ENCODE data around the gene QPRT. TPM values are rescaled to one million over a fixed set of nuclear protein-coding genes. Genes with fewer than 3 reads are reported as not detected.

The QPRT gene
- polyA plus RNA-seq, 1 of the 3 experiments (the other 2 are of a cell fraction) = 12.5 TPM

DNA sequence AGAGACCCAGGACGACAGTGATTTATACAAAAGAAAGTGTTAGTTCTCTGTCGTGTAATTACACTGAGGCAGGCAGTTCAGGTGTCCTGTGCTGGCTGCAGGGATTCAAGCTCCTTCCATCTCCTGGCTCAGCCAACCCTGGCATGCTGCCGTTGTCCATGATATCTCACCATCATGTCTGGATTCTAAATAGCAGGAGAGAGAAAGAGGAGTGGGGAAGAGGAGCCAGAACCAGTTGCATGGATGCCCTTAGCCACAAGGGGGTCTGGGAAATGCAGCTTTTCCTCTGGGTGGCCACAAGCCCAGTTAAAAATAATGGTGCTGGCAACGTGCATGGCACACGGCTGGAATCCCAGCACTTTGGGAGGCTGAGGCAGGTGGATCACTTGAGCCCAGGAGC, 57.1 kb downstream of the QPRT start:
- H3K4me1 ChIP-seq (ENCODE audit: control insufficient read depth in 1 of 2, insufficient read depth in 2 of 2, low read depth in 1 of 2, low read length in 1 of 2) = peaks cover 0 to 3% of the 10 kb centered on the region in 2 experiments; a peak in 1 of 4 replicates
- no peaks in the 10 kb centered on the region for H3F3A ChIP-seq (replicated peaks; ENCODE audit: insufficient read depth)
- no peaks in the 10 kb centered on the region for H3K36me3 ChIP-seq (replicated peaks in 1 of 2; ENCODE audit: control insufficient read depth in 1 of 2, insufficient read depth in 2 of 2, low read length in 1 of 2)
- H2AFZ ChIP-seq (ENCODE audit: low read depth) = no peak overlapping the region
- no peaks in the 10 kb centered on the region for H4K20me1 ChIP-seq (ENCODE audit: insufficient read depth)
- no peaks in the 10 kb centered on the region for H3K9me3 ChIP-seq
- peak; percentile 53 for DNase-seq
- H3K4me2 ChIP-seq = no peak overlapping the region
- ChIA-PET CTCF (interaction anchor here (0.6 to 1.2 kb wide), 5 partner anchors 13 to 104 kb away, joined by 3 to 4 read pairs (median 3); partner anchors contain the start of gene PAGR1), POLR2A (no interaction called here)
- 22% methylated on average over 4 of the region's 5 CpGs for whole genome bisulfite sequencing (ENCODE audit: low lambda C conversion rate)
- peaks cover 9% of the 10 kb centered on the region for H3K27me3 ChIP-seq (ENCODE audit: insufficient read depth)
- H3K9me2 ChIP-seq = no peaks in the 10 kb centered on the region
- no peaks in the 10 kb centered on the region for H3K79me2 ChIP-seq (ENCODE audit: insufficient read depth)
- H3K9ac ChIP-seq = no peak overlapping the region
- TF ChIP-seq RAD21 (IDR thresholded peaks at IDR 0.05; ENCODE audit: low read length) (peak; percentile 23; the same call in 1 of the 2 replicates), YY1 (IDR thresholded peaks at IDR 0.05; ENCODE audit: low read depth) (no peak)
- H3K27ac ChIP-seq (ENCODE audit: low read depth in 2 of 2, low read length in 1 of 2) = no peak overlapping the region
- H3K4me3 ChIP-seq (ENCODE audit: low read depth in 2 of 2, low read length in 1 of 2) = no peak overlapping the region

DNA sequence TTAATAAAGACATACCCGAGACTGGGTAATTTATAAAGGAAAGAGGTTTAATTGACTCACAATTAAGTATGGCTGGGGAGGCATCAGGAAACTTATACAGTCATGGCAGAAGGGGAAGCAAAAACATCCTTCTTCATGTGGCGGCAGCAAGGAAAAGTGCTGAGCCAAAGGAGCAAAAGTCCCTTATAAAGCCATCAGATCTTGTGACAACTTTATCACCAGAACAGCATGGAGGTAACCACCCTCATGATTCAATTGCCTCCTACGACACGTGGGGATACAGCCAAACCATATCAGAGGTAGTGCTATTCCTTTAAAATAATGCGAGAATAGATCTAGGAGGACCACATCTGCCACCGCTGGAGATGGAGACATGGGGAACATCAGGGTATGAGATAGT, 57.8 kb downstream of the QPRT start:
- no peaks in the 10 kb centered on the region for H3K79me2 ChIP-seq (ENCODE audit: insufficient read depth)
- H3K9ac ChIP-seq = no peak overlapping the region
- H4K20me1 ChIP-seq (ENCODE audit: insufficient read depth) = no peaks in the 10 kb centered on the region
- H3K9me3 ChIP-seq = no peaks in the 10 kb centered on the region
- peaks cover 0 to 3% of the 10 kb centered on the region in 2 experiments; a peak in 1 of 4 replicates for H3K4me1 ChIP-seq (ENCODE audit: control insufficient read depth in 1 of 2, insufficient read depth in 2 of 2, low read depth in 1 of 2, low read length in 1 of 2)
- CTCF ChIA-PET = interaction anchor here (1.0 to 1.2 kb wide), 2 partner anchors 12 to 22 kb away, joined by 3 read pairs; no protein-coding TSS in a partner anchor
- H3F3A ChIP-seq (replicated peaks; ENCODE audit: insufficient read depth) = no peaks in the 10 kb centered on the region
- POLR2A ChIA-PET = no interaction called here
- H3K9me2 ChIP-seq = no peaks in the 10 kb centered on the region
- TF ChIP-seq MXI1 (IDR thresholded peaks at IDR 0.05; ENCODE audit: low read depth, low read length) = no peak
- TF ChIP-seq SMC3 (IDR thresholded peaks at IDR 0.05; ENCODE audit: low read depth, low read length) = no peak
- no peak for TF ChIP-seq GATA2 (CRISPR knock-in tag; IDR thresholded peaks at IDR 0.05)
- no peak for TF ChIP-seq POLR2AphosphoS5 (IDR thresholded peaks at IDR 0.05; ENCODE audit: low read depth, low read length)
- TF ChIP-seq, protein P1, sequence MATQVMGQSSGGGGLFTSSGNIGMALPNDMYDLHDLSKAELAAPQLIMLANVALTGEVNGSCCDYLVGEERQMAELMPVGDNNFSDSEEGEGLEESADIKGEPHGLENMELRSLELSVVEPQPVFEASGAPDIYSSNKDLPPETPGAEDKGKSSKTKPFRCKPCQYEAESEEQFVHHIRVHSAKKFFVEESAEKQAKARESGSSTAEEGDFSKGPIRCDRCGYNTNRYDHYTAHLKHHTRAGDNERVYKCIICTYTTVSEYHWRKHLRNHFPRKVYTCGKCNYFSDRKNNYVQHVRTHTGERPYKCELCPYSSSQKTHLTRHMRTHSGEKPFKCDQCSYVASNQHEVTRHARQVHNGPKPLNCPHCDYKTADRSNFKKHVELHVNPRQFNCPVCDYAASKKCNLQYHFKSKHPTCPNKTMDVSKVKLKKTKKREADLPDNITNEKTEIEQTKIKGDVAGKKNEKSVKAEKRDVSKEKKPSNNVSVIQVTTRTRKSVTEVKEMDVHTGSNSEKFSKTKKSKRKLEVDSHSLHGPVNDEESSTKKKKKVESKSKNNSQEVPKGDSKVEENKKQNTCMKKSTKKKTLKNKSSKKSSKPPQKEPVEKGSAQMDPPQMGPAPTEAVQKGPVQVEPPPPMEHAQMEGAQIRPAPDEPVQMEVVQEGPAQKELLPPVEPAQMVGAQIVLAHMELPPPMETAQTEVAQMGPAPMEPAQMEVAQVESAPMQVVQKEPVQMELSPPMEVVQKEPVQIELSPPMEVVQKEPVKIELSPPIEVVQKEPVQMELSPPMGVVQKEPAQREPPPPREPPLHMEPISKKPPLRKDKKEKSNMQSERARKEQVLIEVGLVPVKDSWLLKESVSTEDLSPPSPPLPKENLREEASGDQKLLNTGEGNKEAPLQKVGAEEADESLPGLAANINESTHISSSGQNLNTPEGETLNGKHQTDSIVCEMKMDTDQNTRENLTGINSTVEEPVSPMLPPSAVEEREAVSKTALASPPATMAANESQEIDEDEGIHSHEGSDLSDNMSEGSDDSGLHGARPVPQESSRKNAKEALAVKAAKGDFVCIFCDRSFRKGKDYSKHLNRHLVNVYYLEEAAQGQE (IDR thresholded peaks at IDR 0.05; ENCODE audit: low read depth, low read length) = no peak
- no peak for TF ChIP-seq TEAD4 (IDR thresholded peaks at IDR 0.05; ENCODE audit: borderline replicate concordance, insufficient read depth)
- no peak for TF ChIP-seq RCOR1 (IDR thresholded peaks at IDR 0.05; ENCODE audit: low read length)
- TF ChIP-seq ELF1 (IDR thresholded peaks at IDR 0.05) = no peak
- H3K27ac ChIP-seq (ENCODE audit: low read depth in 2 of 2, low read length in 1 of 2) = no peak overlapping the region
- no peaks in the 10 kb centered on the region for H3K36me3 ChIP-seq (replicated peaks in 1 of 2; ENCODE audit: control insufficient read depth in 1 of 2, insufficient read depth in 2 of 2, low read length in 1 of 2)
- WGBS (ENCODE audit: low lambda C conversion rate) = 78% methylated on average over 6 of the region's 6 CpGs
- DNase-seq = no peak
- H3K27me3 ChIP-seq (ENCODE audit: insufficient read depth) = peaks cover 9% of the 10 kb centered on the region
- no peak overlapping the region for H2AFZ ChIP-seq (ENCODE audit: low read depth)
- H3K4me2 ChIP-seq = no peak overlapping the region
- H3K4me3 ChIP-seq (ENCODE audit: low read depth in 2 of 2, low read length in 1 of 2) = no peak overlapping the region

All from SK-N-SH (cell line).